ENCODE data around the gene PRAMEF13.
"Not testable (repeated sequence)": the region's sequence is repeated elsewhere in the genome, so short reads cannot be mapped to it uniquely, and the experiment has no call there.

The PRAMEF13 gene
- total RNA-seq: 0 reads per million in 4 donors

DNA sequence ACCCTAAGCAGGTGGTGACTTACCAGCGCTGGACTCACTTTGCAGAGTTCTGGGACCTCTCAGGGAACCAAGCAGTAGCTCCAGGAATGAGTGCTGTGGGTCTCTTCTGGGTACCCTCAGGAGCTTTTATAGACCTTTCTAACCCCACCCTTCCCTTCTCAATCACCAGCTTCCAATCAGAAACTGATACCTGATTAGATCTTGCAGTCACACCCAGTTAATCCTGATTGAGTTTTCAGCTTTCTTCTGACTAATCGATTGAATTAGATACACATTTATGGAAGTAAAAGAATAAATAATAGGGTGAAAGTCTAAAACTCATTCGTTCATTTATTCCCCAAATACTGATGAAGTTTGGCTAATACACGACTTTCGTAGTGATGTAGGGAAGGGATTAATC lies at the start of gene PRAMEF13:
PRAMEF13 (minus strand) TSS at position 101 of the 400 bp plus-strand sequence. CDS start 1,820 bp downstream, outside the sequence.
- not testable (repeated sequence) for DNase-seq

DNA sequence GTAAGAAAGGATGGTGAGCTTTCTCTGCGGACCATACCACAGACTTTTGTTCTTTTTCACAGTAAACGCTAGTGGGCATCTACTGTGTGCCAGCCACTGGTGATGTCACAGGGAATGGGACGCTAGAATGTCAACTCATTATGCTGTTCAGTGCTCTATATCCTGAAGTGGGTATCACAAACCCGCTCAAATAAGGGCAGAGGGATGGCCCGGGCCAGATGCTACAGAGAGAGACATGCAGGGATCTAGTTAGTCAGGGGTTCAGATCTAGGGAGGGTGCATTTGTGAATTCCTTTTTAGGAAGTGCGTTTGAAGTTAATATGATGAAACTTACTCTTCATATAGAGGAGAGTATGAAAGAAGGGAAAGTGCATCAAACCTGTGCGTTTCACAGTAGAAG lies 45.9 kb upstream of the PRAMEF13 start:
- not testable (repeated sequence) for DNase-seq

DNA sequence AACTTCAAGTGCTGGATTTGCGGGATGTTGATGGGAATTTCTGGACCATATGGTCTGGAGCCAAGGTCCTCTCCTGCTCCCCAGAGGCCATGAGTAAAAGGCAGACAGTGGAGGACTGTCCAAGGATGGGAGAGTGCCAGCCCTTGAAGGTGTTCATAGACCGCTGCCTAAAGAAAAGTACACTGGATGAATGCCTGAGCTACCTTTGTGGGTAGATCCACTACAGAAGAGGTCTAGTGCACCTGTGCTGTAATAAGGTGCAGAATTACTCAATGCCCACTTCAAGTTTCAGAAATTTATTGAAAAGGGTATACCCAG lies 45.3 kb upstream of the PRAMEF13 start:
- DNase-seq: not testable (repeated sequence)

GRCh38 chr1:13245841-13246553 lies 44.8 kb upstream of the PRAMEF13 start:
- DNase-seq: not testable (repeated sequence)

DNA sequence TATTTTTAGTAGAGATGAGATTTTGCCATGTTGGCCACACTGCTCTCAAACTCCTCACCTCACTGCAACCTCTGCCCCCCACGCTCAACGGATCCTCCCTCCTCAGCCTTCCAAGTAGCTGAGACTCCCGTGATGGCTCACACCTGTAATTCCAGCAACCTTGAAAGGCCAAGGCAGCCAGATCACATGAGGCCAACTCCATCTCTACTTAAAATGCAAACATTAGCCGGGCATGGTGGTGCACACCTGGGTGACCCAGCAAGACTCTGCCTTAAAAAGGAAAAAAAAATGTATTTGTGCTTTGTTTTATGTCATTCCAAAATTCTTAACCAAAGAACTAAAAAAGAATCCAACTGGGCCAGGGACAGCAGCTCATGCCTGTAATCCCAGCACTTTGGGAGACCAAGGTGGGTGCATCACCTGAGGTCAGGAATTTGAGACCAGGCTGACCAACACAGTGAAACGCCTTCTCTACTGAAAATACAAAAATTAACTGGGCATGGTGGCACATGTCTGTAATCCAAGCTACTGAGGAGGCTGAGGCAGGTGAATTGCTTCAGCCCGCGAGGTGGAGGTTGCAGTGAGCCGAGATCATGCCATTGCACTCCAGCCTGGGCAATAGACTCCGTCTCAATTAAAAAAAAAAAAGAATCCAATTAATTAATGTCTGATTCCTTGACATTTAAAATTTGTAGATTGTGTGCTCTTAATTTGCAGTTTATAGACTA lies 42.5 kb upstream of the PRAMEF13 start:
- not testable (repeated sequence) for DNase-seq

- not testable (repeated sequence) for DNase-seq
Measured at GRCh38 chr1:13239633-13240032, 38.4 kb upstream of the PRAMEF13 start.

GRCh38 chr1:13237572-13237971 lies 36.4 kb upstream of the PRAMEF13 start:
- DNase-seq: not testable (repeated sequence)

DNA sequence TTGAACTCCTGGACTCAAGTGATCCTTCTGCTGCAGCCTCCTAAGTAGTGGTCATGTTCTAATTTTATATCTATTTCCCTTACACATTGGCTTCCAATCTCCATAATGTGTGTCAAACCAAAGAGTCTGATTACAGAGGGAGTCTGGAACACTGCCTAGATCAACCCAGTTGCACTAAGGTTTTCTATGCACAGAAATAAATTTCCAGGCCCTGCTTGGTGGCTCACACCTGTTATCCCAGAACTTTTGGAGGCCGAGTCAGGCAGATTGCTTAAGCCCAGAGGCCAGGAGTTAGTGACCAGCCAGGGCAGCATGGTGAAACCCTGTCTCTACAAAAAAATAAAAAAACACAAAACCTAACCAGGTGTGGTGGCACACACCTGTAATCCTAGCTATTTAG lies 32.8 kb upstream of the PRAMEF13 start:
- DNase-seq: not testable (repeated sequence)

- DNase-seq: not testable (repeated sequence)
Measured at GRCh38 chr1:13232056-13232455, 30.8 kb upstream of the PRAMEF13 start.

GRCh38 chr1:13231061-13231750 lies 30.0 kb upstream of the PRAMEF13 start:
- not testable (repeated sequence) for DNase-seq

GRCh38 chr1:13230601-13231000 lies 29.4 kb upstream of the PRAMEF13 start:
- not testable (repeated sequence) for DNase-seq

GRCh38 chr1:13230096-13230495 lies 28.9 kb upstream of the PRAMEF13 start:
- DNase-seq: not testable (repeated sequence)

GRCh38 chr1:13228343-13228781 lies 27.2 kb upstream of the PRAMEF13 start:
- peak in 2 of 5 donors; percentile 25 to 26 for DNase-seq

GRCh38 chr1:13227271-13228055 lies 26.3 kb upstream of the PRAMEF13 start:
- DNase-seq: not testable (repeated sequence)

GRCh38 chr1:13225675-13226204 lies 24.5 kb upstream of the PRAMEF13 start, which contains the start of gene PRAMEF18:
TSS of gene PRAMEF18 (minus strand) at chr1:13226154. CDS start at chr1:13226106, 48 bp downstream.
- DNase-seq: not testable (repeated sequence)

GRCh38 chr1:13224480-13225060 lies 23.4 kb upstream of the PRAMEF13 start:
- no peak for DNase-seq

DNA sequence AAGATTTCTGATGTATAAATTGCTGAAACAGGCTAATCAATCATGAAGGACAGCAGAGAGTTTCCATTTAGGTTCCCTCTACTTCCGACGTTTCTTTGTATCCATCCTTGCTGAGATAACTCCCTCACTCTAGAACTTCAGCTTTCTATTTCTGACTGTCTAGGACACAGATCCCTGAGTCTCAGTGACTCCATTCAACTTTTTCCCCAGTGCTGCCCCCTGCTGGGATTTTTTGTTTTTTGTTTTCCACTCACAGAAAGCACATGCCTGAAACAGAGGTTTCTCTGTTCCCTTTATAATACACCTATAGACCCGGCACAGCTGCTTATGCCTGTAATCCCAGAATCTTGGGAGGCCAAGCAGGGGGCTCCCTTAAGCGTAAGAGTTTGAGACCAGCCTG lies 21.6 kb upstream of the PRAMEF13 start:
- DNase-seq: not testable (repeated sequence)

DNA sequence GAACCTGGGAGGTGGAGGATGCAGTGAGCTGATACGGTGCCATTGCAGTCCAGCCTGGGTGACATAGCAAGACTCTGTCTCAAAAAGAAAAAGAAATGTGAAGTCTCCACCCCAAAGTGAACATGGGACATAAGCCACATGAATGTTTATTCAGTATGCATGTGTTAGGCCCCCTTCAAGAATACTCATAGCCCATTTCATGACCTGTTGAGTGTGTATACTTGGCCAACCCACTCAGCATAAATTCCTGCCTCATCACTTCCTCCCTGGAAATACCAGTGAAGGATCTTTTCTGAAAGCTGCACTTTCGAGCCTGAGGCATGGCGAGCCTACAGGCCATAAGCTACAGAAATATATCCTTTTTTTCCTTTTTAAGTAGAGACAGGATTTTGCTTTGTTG lies 18.0 kb upstream of the PRAMEF13 start:
- not testable (repeated sequence) for DNase-seq

GRCh38 chr1:13216619-13217018 lies 15.4 kb upstream of the PRAMEF13 start:
- DNase-seq: not testable (repeated sequence)

- not testable (repeated sequence) for DNase-seq
Measured at GRCh38 chr1:13208712-13209111, 7.5 kb upstream of the PRAMEF13 start.

DNA sequence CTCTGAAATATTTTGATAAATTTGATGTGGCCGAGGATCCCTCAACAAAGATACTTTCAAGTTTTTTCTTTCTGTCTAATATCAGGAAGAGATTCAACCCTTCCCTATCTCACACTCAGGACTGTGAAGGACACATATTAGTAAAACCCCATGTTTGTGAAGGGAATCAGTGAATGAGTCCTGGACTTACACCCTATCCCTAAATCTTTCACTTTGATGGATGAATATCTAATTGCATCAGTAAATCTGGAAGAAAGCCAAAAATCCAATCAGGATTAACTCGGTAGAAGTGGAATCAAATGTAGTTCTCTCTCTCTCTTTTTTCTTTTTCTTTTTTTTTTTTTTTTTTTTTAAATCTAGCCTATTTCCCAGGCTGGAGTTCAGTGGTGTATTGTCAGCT lies 29.7 kb downstream of the PRAMEF13 start, which contains the start of gene PRAMEF9:
PRAMEF9 (plus strand) TSS at position 301 of the 400 bp plus-strand sequence. CDS start 3,433 bp downstream, outside the sequence.
- DNase-seq: not testable (repeated sequence)
